Esophagus muscularis mucosa (tissue), 4 donors: ENCODE results near the gene CSTA. TPM values are rescaled to one million over a fixed set of nuclear protein-coding genes. Genes with fewer than 3 reads are reported as not detected.

ENCODE experiments used
- DNase-seq: peaks from one replicate; pipeline ENCODE4 v3.0.0-alpha.2; 2017; ENCODE audit errors: extremely low spot score
- H3K27ac ChIP-seq, 4 donors: fragments of 200-600 bp; sonication (generic); replicated peaks in 1 of 4; 1 replicate in 3 of 4; 2 replicates in 1 of 4; pipeline ENCODE4 v1.5.1; 2016 to 2019; ENCODE audit warnings: mild to moderate bottlenecking in 1 of 4
- H3K27me3 ChIP-seq, 4 donors: fragments of 200-600 bp; sonication (generic); one replicate each; pipeline versions ENCODE4 v1.5.1 to v1.6.0; 2016 to 2019
- H3K36me3 ChIP-seq, 4 donors: fragments of 200-600 bp; sonication (generic); one replicate each; pipeline ENCODE4 v1.5.1; 2016 to 2019
- H3K4me1 ChIP-seq, 4 donors: fragments of 200-600 bp; sonication (generic); one replicate each; pipeline ENCODE4 v1.5.1; 2016 to 2019
- H3K4me3 ChIP-seq, 4 donors: fragments of 200-600 bp; sonication (generic); 1 replicate in 2 of 4; 2 replicates in 2 of 4; pipeline ENCODE4 v1.5.1; 2016 to 2019; ENCODE audit warnings: mild to moderate bottlenecking in 4 of 4, moderate library complexity in 1 of 4
- H3K9me3 ChIP-seq, 4 donors: fragments of 200-600 bp; sonication (generic); 1 replicate in 3 of 4; 2 replicates in 1 of 4; pipeline ENCODE4 v1.5.1; 2016 to 2019
- EP300 ChIP-seq: sonication (generic); formaldehyde crosslinking; IDR thresholded peaks from one replicate; pipeline ENCODE4 v1.6.1; 2017; ENCODE audit warnings: antibody characterized with exemption
- POLR2A ChIP-seq: fragments of 450-650 bp; IDR thresholded peaks from one replicate; pipeline ENCODE4 v1.6.1; 2017; ENCODE audit warnings: antibody characterized with exemption, moderate library complexity, mild to moderate bottlenecking, low read depth
- POLR2AphosphoS5 ChIP-seq, 2 donors: sonication (generic); formaldehyde crosslinking; IDR thresholded peaks; one replicate each; pipeline ENCODE4 v1.6.1; 2017; ENCODE audit warnings: antibody characterized with exemption in 2 of 2
- WGBS: methylation state at CpG from one replicate; pipeline ENCODE4 v1.1.5; 2018; 5-methylcytosine and 5-hydroxymethylcytosine counted together
- intact Hi-C: fragments of 100-400 bp; cut with DNase I; formaldehyde crosslinking; loops from one replicate; pipeline ENCODE4 v1.15.1; 2023
- total RNA-seq, 4 donors: library from RNA; depleted of rRNA; stranded (reverse); fragments of >200 nt; gene quantifications; one replicate each; pipeline versions ENCODE4 v1.1.0 to v1.2.1, GENCODE V29; 2016
- TF ChIP-seq, protein P1 (sequence below), 3 experiments: fragments of 200-600 bp in 2 of 3; fragments of 450-650 bp in 1 of 3; sonication (generic) in 2 of 3; IDR thresholded peaks; one replicate each; pipeline ENCODE4 v1.5.1; 2017 to 2019; ENCODE audit warnings: antibody characterized with exemption in 3 of 3, mild to moderate bottlenecking in 2 of 3, moderate library complexity in 1 of 3

Gene CSTA
- total RNA-seq, 4 donors from 2014 or later: 1.3 to 3.5 (median 2.4) TPM

DNA sequence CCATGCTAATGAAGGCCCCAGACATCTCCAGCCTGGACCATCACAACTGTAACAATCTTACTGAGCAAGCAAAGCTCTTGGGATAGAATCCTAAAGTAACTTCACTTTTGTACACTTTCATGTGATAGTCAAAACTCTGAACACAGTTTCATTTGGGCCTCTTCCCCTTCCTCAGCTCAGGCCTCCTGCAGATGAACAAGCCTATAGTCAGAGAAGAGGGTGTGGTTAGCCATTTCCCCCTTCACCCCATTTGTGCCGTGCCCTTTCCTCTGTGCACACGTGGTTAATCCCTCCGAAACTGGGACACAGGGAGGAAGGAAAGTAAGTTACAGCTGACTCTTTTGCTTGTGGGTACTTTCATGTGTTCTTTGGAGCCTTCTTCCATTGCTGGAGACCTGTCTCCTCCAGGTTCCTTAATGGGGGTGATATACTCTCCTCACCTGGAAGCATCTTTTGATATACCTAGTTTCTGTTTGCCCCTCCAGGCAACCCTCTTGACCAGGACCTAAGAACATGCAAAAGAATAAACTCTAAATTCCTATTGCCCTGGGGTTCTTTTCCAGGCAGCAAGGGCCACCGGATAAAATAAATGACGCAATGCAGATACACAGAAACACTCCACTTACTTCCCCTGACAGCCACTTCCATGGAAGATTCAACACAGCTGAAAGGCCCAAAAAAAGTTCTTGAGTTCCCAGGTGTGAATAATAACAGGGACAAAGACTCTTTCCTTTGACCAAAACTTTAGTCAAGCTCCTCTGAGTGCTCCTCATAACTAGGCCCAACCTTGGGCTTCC lies 29.6 kb upstream of the CSTA start:
- Histone ChIP-seq H3K27ac (no peak overlapping the region), H3K9me3 (peaks cover 0 to 7% (median 2%) of the 10 kb centered on the region in 4 donors), H3K4me3 (no peak overlapping the region), H3K36me3 (no peaks in the 10 kb centered on the region), H3K27me3 (no peaks in the 10 kb centered on the region), H3K4me1 (peaks cover 0 to 16% (median 4%) of the 10 kb centered on the region in 4 donors)
- intact Hi-C loops: no loop called here
- WGBS: 74% methylated on average over 5 of the region's 5 CpGs
- no peak for TF ChIP-seq POLR2AphosphoS5 (IDR thresholded peaks at IDR 0.05)
- no peak for TF ChIP-seq POLR2A
- TF ChIP-seq EP300: no peak
- TF ChIP-seq, protein P1, sequence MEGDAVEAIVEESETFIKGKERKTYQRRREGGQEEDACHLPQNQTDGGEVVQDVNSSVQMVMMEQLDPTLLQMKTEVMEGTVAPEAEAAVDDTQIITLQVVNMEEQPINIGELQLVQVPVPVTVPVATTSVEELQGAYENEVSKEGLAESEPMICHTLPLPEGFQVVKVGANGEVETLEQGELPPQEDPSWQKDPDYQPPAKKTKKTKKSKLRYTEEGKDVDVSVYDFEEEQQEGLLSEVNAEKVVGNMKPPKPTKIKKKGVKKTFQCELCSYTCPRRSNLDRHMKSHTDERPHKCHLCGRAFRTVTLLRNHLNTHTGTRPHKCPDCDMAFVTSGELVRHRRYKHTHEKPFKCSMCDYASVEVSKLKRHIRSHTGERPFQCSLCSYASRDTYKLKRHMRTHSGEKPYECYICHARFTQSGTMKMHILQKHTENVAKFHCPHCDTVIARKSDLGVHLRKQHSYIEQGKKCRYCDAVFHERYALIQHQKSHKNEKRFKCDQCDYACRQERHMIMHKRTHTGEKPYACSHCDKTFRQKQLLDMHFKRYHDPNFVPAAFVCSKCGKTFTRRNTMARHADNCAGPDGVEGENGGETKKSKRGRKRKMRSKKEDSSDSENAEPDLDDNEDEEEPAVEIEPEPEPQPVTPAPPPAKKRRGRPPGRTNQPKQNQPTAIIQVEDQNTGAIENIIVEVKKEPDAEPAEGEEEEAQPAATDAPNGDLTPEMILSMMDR (IDR thresholded peaks at IDR 0.05): no peak
- DNase-seq: no peak

DNA sequence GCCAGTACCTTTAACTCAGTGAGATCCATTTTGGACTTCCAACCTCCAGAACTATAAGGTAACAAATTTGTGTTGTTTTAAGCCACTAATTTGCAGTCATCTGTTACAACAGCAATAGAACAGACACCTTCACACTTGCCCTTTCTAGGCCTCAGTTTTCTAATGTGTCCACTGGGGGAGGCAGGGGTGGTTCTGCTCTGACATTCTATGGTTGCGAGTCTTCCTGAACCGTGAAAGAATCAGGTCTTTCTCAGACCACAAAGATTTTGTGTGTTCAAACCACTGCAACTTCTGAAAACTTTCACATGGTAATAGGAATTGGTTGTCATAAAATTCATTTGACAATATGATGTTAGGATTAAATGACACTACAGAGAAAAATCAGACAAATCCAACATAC lies 26.8 kb upstream of the CSTA start:
- Histone ChIP-seq H3K4me1 (peaks cover 0 to 16% (median 4%) of the 10 kb centered on the region in 4 donors), H3K36me3 (no peaks in the 10 kb centered on the region), H3K27ac (no peak overlapping the region), H3K4me3 (no peak overlapping the region), H3K9me3 (peaks cover 0 to 8% (median 2%) of the 10 kb centered on the region in 4 donors), H3K27me3 (no peaks in the 10 kb centered on the region)
- TF ChIP-seq POLR2AphosphoS5 (IDR thresholded peaks at IDR 0.05): no peak
- DNase-seq: no peak
- intact Hi-C loops: no loop called here
- 82% methylated on average over 2 of the region's 2 CpGs for WGBS

DNA sequence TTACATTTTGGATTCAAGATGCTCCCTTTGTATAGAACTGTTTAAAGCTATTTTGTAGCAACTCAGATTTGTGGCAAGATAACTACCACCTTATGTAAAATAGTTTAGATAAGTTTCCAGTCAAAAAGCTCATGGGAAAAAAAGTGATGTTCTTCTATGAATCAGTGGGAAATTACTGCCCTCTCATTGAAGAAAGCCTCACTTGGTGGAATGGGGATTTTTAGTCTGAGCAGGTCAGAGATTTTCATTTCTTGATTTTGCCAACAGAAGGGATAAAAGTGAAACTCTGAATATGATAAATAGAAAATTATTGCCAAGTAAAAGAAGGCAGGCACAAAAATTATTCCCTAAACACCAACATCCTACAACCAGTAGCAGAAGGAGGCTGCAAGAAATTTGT lies 25.8 kb upstream of the CSTA start:
- TF ChIP-seq POLR2A (no peak), EP300 (no peak), POLR2AphosphoS5 (IDR thresholded peaks at IDR 0.05) (no peak)
- TF ChIP-seq, protein P1 (IDR thresholded peaks at IDR 0.05): no peak
- no peak overlapping the region for H3K4me3 ChIP-seq
- H3K27ac ChIP-seq: no peak overlapping the region
- no peak for DNase-seq
- intact Hi-C loops: no loop called here
- H3K27me3 ChIP-seq: no peaks in the 10 kb centered on the region
- H3K36me3 ChIP-seq: no peaks in the 10 kb centered on the region
- H3K9me3 ChIP-seq: peaks cover 0 to 8% (median 2%) of the 10 kb centered on the region in 4 donors
- H3K4me1 ChIP-seq: peaks cover 0 to 9% (median 4%) of the 10 kb centered on the region in 4 donors

DNA sequence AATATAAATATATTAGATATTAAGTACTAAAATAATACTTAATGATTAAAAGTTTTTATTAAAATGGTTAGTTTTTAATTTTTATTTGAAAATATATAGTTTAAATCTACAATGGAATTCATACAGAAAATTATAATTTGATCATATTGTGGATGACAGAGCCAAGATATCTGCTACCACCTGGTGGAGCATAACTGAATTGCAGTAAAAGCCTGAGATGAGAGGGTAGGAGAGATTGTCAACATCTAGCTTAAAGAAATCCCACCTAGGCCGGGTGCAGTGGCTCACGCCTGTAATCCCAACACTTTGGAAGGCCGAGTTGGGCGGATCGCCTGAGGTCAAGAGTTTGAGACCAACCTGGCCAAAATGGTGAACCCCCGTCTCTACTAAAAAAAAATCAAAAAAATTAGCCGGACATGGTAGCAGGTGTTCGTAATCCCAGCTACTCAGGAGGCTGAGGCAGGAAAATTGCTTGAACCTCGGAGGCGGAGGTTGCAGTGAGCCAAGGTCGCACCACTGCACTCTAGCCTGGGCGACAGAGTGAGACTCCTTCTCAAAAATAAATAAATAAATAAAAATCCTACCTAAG lies 25.1 kb upstream of the CSTA start:
- no peak for DNase-seq
- peaks cover 0 to 3% (median under 1%) of the 10 kb centered on the region in 4 donors for H3K4me1 ChIP-seq
- H3K9me3 ChIP-seq: peaks cover 0 to 8% (median 2%) of the 10 kb centered on the region in 4 donors
- intact Hi-C loops: no loop called here
- no peaks in the 10 kb centered on the region for H3K36me3 ChIP-seq
- H3K4me3 ChIP-seq: no peak overlapping the region
- H3K27me3 ChIP-seq: no peaks in the 10 kb centered on the region
- TF ChIP-seq, protein P1 (IDR thresholded peaks at IDR 0.05): peak in 2 of 3 experiments; percentile 20 to 35
- no peak for TF ChIP-seq POLR2A
- WGBS: 89% methylated on average over 12 of the region's 12 CpGs
- no peak overlapping the region for H3K27ac ChIP-seq

DNA sequence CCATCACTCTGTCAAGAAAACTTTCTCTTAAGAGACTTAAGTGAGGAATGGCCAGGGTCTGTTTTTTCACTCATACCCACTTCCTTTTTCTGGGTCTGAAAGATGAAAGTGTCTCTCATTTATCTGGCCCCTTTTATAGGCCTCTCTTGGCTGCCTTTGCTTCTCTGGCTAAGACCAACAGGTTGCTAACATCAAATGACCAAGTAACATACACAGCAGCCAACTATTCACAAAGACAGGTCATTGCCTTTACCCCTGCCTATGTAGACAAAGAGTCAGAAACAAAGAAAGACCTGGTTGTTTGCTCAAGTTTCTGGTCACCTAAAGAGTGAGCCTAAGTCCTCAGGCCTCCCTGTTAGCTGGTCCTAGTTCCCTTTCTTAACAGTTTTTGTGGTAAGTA lies 24.0 kb upstream of the CSTA start:
- H3K27ac ChIP-seq: no peak overlapping the region
- peaks cover 0 to 8% (median 2%) of the 10 kb centered on the region in 4 donors for H3K9me3 ChIP-seq
- H3K36me3 ChIP-seq: no peaks in the 10 kb centered on the region
- DNase-seq: no peak
- no peaks in the 10 kb centered on the region for H3K27me3 ChIP-seq
- H3K4me3 ChIP-seq: no peak overlapping the region
- no peaks in the 10 kb centered on the region for H3K4me1 ChIP-seq
- intact Hi-C loops: no loop called here
- no peak for TF ChIP-seq EP300
- TF ChIP-seq, protein P1 (IDR thresholded peaks at IDR 0.05): no peak
